ENCODE data around the gene UBL4A. TPM values are rescaled to one million over a fixed set of nuclear protein-coding genes. Genes with fewer than 3 reads are reported as not detected.

UBL4A gene
- total RNA-seq, 6 experiments from 2014 or later = 12.6 to 34.8 (median 15.5) TPM

DNA sequence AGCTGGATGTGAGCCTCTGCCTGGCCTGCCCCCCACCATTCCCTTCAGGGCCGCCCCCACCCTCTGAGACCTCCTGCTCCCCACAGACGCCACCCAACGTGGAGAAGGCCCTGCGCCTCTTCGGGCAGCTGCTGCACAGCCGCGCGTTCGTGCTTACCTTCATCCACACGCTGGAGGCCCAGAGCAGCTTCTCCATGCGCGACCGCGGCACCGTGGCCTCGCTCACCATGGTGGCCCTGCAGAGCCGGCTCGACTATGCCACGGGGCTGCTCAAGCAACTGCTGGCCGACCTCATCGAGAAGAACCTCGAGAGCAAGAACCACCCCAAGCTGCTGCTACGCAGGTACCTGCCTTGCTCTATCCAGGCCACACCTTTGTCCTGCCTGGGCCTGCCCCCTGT lies 18.2 kb downstream of the UBL4A start:
- Histone ChIP-seq H3K4me1 (no peaks in the 10 kb centered on the region), H3K27ac (no peak overlapping the region), H3K36me3 (no peaks in the 10 kb centered on the region), H3K27me3 (no peaks in the 10 kb centered on the region), H3K4me3 (no peak overlapping the region), H3K9me3 (no peaks in the 10 kb centered on the region)
- no peak for ATAC-seq
- intact Hi-C loops (cut with DNase I) = no loop called here
- no peak for TF ChIP-seq POLR2A (IDR thresholded peaks at IDR 0.05)
- TF ChIP-seq, protein P1, sequence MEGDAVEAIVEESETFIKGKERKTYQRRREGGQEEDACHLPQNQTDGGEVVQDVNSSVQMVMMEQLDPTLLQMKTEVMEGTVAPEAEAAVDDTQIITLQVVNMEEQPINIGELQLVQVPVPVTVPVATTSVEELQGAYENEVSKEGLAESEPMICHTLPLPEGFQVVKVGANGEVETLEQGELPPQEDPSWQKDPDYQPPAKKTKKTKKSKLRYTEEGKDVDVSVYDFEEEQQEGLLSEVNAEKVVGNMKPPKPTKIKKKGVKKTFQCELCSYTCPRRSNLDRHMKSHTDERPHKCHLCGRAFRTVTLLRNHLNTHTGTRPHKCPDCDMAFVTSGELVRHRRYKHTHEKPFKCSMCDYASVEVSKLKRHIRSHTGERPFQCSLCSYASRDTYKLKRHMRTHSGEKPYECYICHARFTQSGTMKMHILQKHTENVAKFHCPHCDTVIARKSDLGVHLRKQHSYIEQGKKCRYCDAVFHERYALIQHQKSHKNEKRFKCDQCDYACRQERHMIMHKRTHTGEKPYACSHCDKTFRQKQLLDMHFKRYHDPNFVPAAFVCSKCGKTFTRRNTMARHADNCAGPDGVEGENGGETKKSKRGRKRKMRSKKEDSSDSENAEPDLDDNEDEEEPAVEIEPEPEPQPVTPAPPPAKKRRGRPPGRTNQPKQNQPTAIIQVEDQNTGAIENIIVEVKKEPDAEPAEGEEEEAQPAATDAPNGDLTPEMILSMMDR (IDR thresholded peaks at IDR 0.05) = no peak
- peak in 1 of 3 donors; percentile 13 for DNase-seq
- WGBS (ENCODE audit: insufficient coverage, low coverage, low lambda C conversion rate, missing lambda C conversion rate) = 95% methylated on average over 7 of the region's 23 CpGs

DNA sequence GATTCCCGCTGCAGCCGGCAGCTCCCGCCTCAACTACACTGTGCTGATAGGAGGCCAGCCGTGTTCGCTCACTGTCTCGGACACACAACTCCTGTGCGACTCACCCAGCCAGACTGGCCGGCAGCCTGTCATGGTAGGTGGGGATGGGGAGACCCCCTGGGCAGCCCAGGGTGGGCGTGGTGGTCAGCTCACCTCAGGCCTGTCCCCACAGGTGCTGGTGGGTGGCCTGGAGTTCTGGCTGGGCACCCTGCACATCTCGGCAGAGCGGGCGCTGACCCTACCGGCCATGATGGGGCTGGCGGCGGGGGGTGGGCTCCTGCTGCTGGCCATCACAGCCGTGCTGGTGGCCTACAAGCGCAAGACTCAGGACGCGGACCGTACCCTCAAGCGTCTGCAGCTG lies 18.9 kb downstream of the UBL4A start:
- no peaks in the 10 kb centered on the region for H3K27me3 ChIP-seq
- ATAC-seq (no peak), DNase-seq (peak in 1 of 3 donors; percentile 12)
- intact Hi-C loops (cut with DNase I) = no loop called here
- TF ChIP-seq, protein P1 (IDR thresholded peaks at IDR 0.05) = no peak
- TF ChIP-seq POLR2A (IDR thresholded peaks at IDR 0.05) = no peak
- H3K4me3 ChIP-seq = no peak overlapping the region
- H3K27ac ChIP-seq = no peak overlapping the region
- no peaks in the 10 kb centered on the region for H3K4me1 ChIP-seq
- WGBS (ENCODE audit: insufficient coverage, low coverage, low lambda C conversion rate, missing lambda C conversion rate) = 87% methylated on average over 3 of the region's 21 CpGs
- no peaks in the 10 kb centered on the region for H3K9me3 ChIP-seq
- no peaks in the 10 kb centered on the region for H3K36me3 ChIP-seq

DNA sequence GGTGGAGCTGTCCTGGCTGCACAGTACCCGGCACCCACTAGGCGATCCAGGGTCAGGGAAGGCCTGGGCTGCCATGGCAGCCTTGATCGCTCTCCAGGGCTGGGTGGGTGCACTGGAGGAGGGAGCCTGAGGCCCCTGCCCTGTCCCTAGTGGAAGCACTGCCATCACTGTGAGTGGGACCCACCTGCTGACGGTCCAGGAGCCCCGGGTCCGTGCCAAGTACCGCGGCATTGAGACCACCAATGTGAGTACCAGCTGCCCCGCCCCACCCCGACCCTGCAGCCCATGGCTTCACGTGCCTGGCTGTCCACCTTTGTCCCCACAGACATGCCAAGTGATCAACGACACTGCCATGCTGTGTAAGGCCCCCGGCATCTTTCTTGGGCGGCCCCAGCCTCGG lies 19.5 kb downstream of the UBL4A start:
- DNase-seq = peak in 1 of 3 donors; percentile 12
- no peak for TF ChIP-seq POLR2A (IDR thresholded peaks at IDR 0.05)
- TF ChIP-seq, protein P1 (IDR thresholded peaks at IDR 0.05) = no peak
- H3K4me3 ChIP-seq = no peak overlapping the region
- no peaks in the 10 kb centered on the region for H3K27me3 ChIP-seq
- no peak for ATAC-seq
- no peaks in the 10 kb centered on the region for H3K4me1 ChIP-seq
- WGBS (ENCODE audit: insufficient coverage, low coverage, low lambda C conversion rate, missing lambda C conversion rate) = no CpG with 5 or more reads among the region's 15 CpGs
- intact Hi-C loops (cut with DNase I) = no loop called here
- H3K27ac ChIP-seq = no peak overlapping the region
- no peaks in the 10 kb centered on the region for H3K9me3 ChIP-seq
- no peaks in the 10 kb centered on the region for H3K36me3 ChIP-seq

DNA sequence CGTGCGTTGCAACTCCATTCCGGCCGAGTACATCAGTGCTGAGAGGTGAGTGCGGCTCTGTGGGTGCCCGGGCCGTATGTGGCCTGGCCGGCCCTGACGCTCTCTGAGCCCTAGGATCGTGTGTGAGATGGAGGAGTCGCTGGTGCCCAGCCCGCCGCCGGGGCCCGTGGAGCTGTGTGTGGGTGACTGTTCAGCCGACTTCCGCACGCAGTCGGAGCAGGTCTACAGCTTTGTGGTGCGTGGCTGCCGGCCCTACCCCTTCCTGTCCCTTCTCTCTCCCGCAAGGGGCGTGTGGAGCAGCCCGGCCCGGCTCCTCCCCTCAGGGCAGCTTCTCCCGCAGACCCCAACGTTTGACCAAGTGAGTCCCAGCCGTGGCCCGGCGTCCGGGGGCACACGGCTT lies 20.4 kb downstream of the UBL4A start:
- no peaks in the 10 kb centered on the region for H3K27me3 ChIP-seq
- DNase-seq (no peak), ATAC-seq (no peak)
- no peaks in the 10 kb centered on the region for H3K4me1 ChIP-seq
- intact Hi-C loops (cut with DNase I) = no loop called here
- no peak overlapping the region for H3K4me3 ChIP-seq
- TF ChIP-seq, protein P1 (IDR thresholded peaks at IDR 0.05) = no peak
- TF ChIP-seq POLR2A (IDR thresholded peaks at IDR 0.05) = no peak
- H3K27ac ChIP-seq = no peak overlapping the region
- no peaks in the 10 kb centered on the region for H3K9me3 ChIP-seq
- WGBS (ENCODE audit: insufficient coverage, low coverage, low lambda C conversion rate, missing lambda C conversion rate) = no CpG with 5 or more reads among the region's 32 CpGs
- H3K36me3 ChIP-seq = no peaks in the 10 kb centered on the region

DNA sequence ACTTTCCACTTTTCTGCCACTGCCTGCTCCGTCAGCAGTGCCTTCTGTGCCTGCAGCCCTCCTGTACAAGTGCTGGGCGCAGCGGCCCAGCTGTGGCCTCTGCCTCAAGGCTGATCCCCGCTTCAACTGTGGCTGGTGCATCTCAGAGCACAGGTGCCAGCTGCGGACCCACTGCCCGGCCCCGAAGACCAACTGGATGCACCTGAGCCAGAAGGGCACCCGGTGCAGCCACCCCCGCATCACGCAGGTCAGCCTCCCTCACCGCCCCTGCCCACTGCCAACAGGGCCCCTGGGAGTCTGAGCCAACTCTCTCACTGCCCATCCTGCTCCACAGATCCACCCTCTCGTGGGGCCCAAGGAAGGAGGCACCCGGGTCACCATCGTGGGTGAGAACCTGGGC lies 20.8 kb downstream of the UBL4A start:
- no peak for ATAC-seq
- H3K36me3 ChIP-seq = no peaks in the 10 kb centered on the region
- WGBS (ENCODE audit: insufficient coverage, low coverage, low lambda C conversion rate, missing lambda C conversion rate) = no CpG with 5 or more reads among the region's 14 CpGs
- no peak for TF ChIP-seq POLR2A (IDR thresholded peaks at IDR 0.05)
- TF ChIP-seq, protein P1 (IDR thresholded peaks at IDR 0.05) = no peak
- no peaks in the 10 kb centered on the region for H3K27me3 ChIP-seq
- H3K9me3 ChIP-seq = no peaks in the 10 kb centered on the region
- no peaks in the 10 kb centered on the region for H3K4me1 ChIP-seq
- intact Hi-C loops (cut with DNase I) = no loop called here
- H3K4me3 ChIP-seq = no peak overlapping the region
- no peak overlapping the region for H3K27ac ChIP-seq
- no peak for DNase-seq

Data from right lobe of liver (tissue), 6 donors.